ENCODE data around the gene NNMT. TPM values are rescaled to one million over a fixed set of nuclear protein-coding genes. Genes with fewer than 3 reads are reported as not detected.
A peak's percentile ranks its signal among the peaks of the same experiment; 100 is the strongest.

Gene NNMT
- total and polyA plus RNA-seq, 9 of the 15 experiments (the other 6 are each of a cell fraction or from before 2014, with no cell fraction given), result 6.1 to 15.0 (median 11.2) TPM

- Histone ChIP-seq H3K9me1 (ENCODE audit: control insufficient read depth, insufficient read depth, low read length) (no peaks in the 10 kb centered on the region), H2AFZ (ENCODE audit: low read depth, low read length) (no peak overlapping the region), H3K27ac (ENCODE audit: extremely low read depth, low read depth, low read length) (no peak overlapping the region), H3K4me3 (no peak overlapping the region), H3K9ac (ENCODE audit: insufficient read depth in 1 of 2, low read depth in 2 of 2, low read length in 2 of 2) (no peak overlapping the region), H3K4me2 (ENCODE audit: insufficient read depth, low read length) (peak overlapping the region; percentile 26), H3K27me3 (ENCODE audit: control insufficient read depth in 2 of 2, insufficient read depth in 2 of 2, low read length in 2 of 2) (peaks cover 24 to 27% of the 10 kb centered on the region in 2 experiments), H4K20me1 (replicated peaks; ENCODE audit: control insufficient read depth, insufficient read depth, low read length) (no peaks in the 10 kb centered on the region), H3K4me1 (replicated peaks in 1 of 2; ENCODE audit: control insufficient read depth in 2 of 2, insufficient read depth in 2 of 2, low read length in 2 of 2) (peaks cover 0 to 3% of the 10 kb centered on the region in 2 experiments; a peak in 1 of 5 replicates), H3K9me3 (replicated peaks; ENCODE audit: control insufficient read depth, insufficient read depth, low read depth, low read length) (no peaks in the 10 kb centered on the region), H3K36me3 (ENCODE audit: control insufficient read depth, insufficient read depth, low read length) (no peaks in the 10 kb centered on the region), H3K79me2 (ENCODE audit: control insufficient read depth, insufficient read depth, low read length) (no peaks in the 10 kb centered on the region)
- FAIRE-seq (no peak), ATAC-seq (peak; percentile 87), DNase-seq (ENCODE audit: extremely low read depth in 1 of 4, low spot score in 3 of 4) (peak in 2 of 4 experiments; percentile 40 to 62)
- TF ChIP-seq TAL1 (IDR thresholded peaks at IDR 0.05), result peak; percentile 7; the same call in 1 of the 2 replicates
- peak; percentile 10; the same call in 1 of the 2 replicates for TF ChIP-seq EP300 (IDR thresholded peaks at IDR 0.05; ENCODE audit: low read length)
- peak; percentile 86 for TF ChIP-seq HMBOX1 (IDR thresholded peaks at IDR 0.05)
- TF ChIP-seq BHLHE40 (IDR thresholded peaks at IDR 0.05; ENCODE audit: low read length), result 0 out of 2 replicates have a peak, but pooled peaks have one; percentile 2
- peak; percentile 45 for TF ChIP-seq CBFA2T3 (IDR thresholded peaks at IDR 0.05)
- no peak for TF ChIP-seq ZNF282 (CRISPR knock-in tag; IDR thresholded peaks at IDR 0.05)
- no peak for TF ChIP-seq TCF7 (IDR thresholded peaks at IDR 0.05; ENCODE audit: borderline replicate concordance)
- TF ChIP-seq ZBTB5 (IDR thresholded peaks at IDR 0.05), result no peak
- peak; percentile 37; the same call in 1 of the 2 replicates for TF ChIP-seq TCF3 (CRISPR knock-in tag; IDR thresholded peaks at IDR 0.05)
- CTCF ChIA-PET (ENCODE audit: low intra/inter-chr PET ratio), result no interaction called here
- intact Hi-C loops (cut with micrococcal nuclease) (no loop called here), in situ Hi-C loops (cut with MboI) (loop anchor here (25.0 kb wide), 1 partner anchor 962 kb away; the partner anchor contains the start of gene TTC12)
- no TSS peak for BruUV-seq (replicated peaks)
- POLR2A ChIA-PET, result interaction anchor here (0.6 kb wide), 1 partner anchor 18 kb away, joined by 3 read pairs; no protein-coding TSS in a partner anchor
- 0% methylated on average over 5 of the region's 5 CpGs for WGBS (ENCODE audit: insufficient coverage, low coverage, missing lambda C conversion rate)
These were observed 22.1 kb upstream of the NNMT start for GRCh38 chr11:114273890-114274635.

Data from K562 (cell line).